Mesothelial cell of epicardium (in vitro differentiated cells): Measurements from ENCODE around the gene NLRX1. TPM values are rescaled to one million over a fixed set of nuclear protein-coding genes. Genes with fewer than 3 reads are reported as not detected.
A peak's percentile ranks its signal among the peaks of the same experiment; 100 is the strongest.

Source experiments
- DNase-seq, 2 experiments: peaks; one replicate each; pipeline ENCODE4 v3.0.0; 2021; ENCODE audit warnings: low spot score in 2 of 2; ENCODE audit not compliant: unreplicated experiment in 2 of 2
- H3K27ac Mint-ChIP-seq: 2 replicates; pipeline ENCODE4 v1.8.0; 2021; ENCODE audit warnings: mixed read lengths
- H3K27me3 Mint-ChIP-seq: 2 replicates; pipeline ENCODE4 v1.8.0; 2021; ENCODE audit warnings: low read depth, mixed read lengths
- H3K36me3 Mint-ChIP-seq: 2 replicates; pipeline ENCODE4 v1.8.0; 2021; ENCODE audit warnings: mixed read lengths
- H3K4me1 Mint-ChIP-seq: 2 replicates; pipeline ENCODE4 v1.8.0; 2021; ENCODE audit warnings: mixed read lengths
- H3K4me3 Mint-ChIP-seq: 2 replicates; pipeline ENCODE4 v1.8.0; 2021; ENCODE audit warnings: mild to moderate bottlenecking, moderate library complexity, mixed read lengths
- H3K9me3 Mint-ChIP-seq: 2 replicates; pipeline ENCODE4 v1.8.0; 2021; ENCODE audit warnings: mixed read lengths
- CTCF ChIP-seq: fragments of 200-600 bp; sonication (generic); IDR thresholded peaks from one replicate; pipeline ENCODE4 v1.5.0; 2021; ENCODE audit warnings: antibody characterized with exemption; ENCODE audit not compliant: unreplicated experiment
- total RNA-seq: library from RNA; stranded (reverse); gene quantifications from 3 replicates; pipeline ENCODE4 v1.2.1, GENCODE V29; 2021

The NLRX1 gene
- total RNA-seq, 1 donor from 2014 or later: 21.9 TPM

GRCh38 chr11:119229288-119229672, 60.8 kb downstream of the NLRX1 start:
- DNase-seq: no peak
- TF ChIP-seq CTCF: no peak
- Mint-ChIP-seq H3K36me3 (peaks cover 11% of the 10 kb centered on the region), H3K4me1 (peaks cover 6% of the 10 kb centered on the region), H3K27me3 (no peaks in the 10 kb centered on the region), H3K4me3 (no peak overlapping the region), H3K9me3 (no peaks in the 10 kb centered on the region), H3K27ac (peak overlapping the region; percentile 5)

GRCh38 chr11:119229741-119230140, 61.2 kb downstream of the NLRX1 start:
- TF ChIP-seq CTCF: no peak
- no peak overlapping the region for H3K27ac Mint-ChIP-seq
- no peak overlapping the region for H3K4me3 Mint-ChIP-seq
- peaks cover 6% of the 10 kb centered on the region for H3K4me1 Mint-ChIP-seq
- H3K36me3 Mint-ChIP-seq: peaks cover 15% of the 10 kb centered on the region
- H3K27me3 Mint-ChIP-seq: no peaks in the 10 kb centered on the region
- H3K9me3 Mint-ChIP-seq: no peaks in the 10 kb centered on the region
- DNase-seq: no peak

Other genes starting within 250 kb of the NLRX1 start
- gene BCL9L, start 242.8 kb upstream of the NLRX1 start, total RNA-seq: 88.6 to 92.4 TPM (median 91.7 TPM) in 3 replicates
- 2.2 to 3.0 TPM (median 2.7 TPM) in 3 replicates for gene UPK2, start 212.4 kb upstream of the NLRX1 start, total RNA-seq
- not detected in 3 replicates for gene FOXR1, start 197.0 kb upstream of the NLRX1 start, total RNA-seq
- 65.7 to 69.1 TPM (median 66.3 TPM) in 3 replicates for gene CENATAC, start 170.6 kb upstream of the NLRX1 start, total RNA-seq
- 1,201 to 1,234 TPM (median 1,218 TPM) in 3 replicates for gene RPS25, start 150.4 kb upstream of the NLRX1 start, total RNA-seq
- gene TRAPPC4, start 150.0 kb upstream of the NLRX1 start, total RNA-seq: 53.9 to 56.5 TPM (median 54.5 TPM) in 3 replicates
- gene SLC37A4, start 137.8 kb upstream of the NLRX1 start, total RNA-seq: 29.6 to 35.3 TPM (median 33.2 TPM) in 3 replicates
- 131 to 142 TPM (median 133 TPM) in 3 replicates for gene HYOU1, start 111.5 kb upstream of the NLRX1 start, total RNA-seq
- 32.5 to 35.2 TPM (median 32.6 TPM) in 3 replicates for gene VPS11, start 100.9 kb upstream of the NLRX1 start, total RNA-seq
- gene HMBS, start 83.8 kb upstream of the NLRX1 start, total RNA-seq: 28.0 to 29.1 TPM (median 28.1 TPM) in 3 replicates
- gene DPAGT1, start 66.9 kb upstream of the NLRX1 start, total RNA-seq: 38.2 to 47.7 TPM (median 44.9 TPM) in 3 replicates
- 8.7 to 10.5 TPM (median 10.0 TPM) in 3 replicates for gene C2CD2L, start 61.4 kb upstream of the NLRX1 start, total RNA-seq
- 32.8 to 36.7 TPM (median 34.4 TPM) in 3 replicates for gene HINFP, start 47.1 kb upstream of the NLRX1 start, total RNA-seq
- 1.9 to 2.6 TPM (median 2.0 TPM) in 3 replicates for gene ABCG4, start 19.7 kb upstream of the NLRX1 start, total RNA-seq
- gene NHERF4, start 16.8 kb downstream of the NLRX1 start, total RNA-seq: 0.42 to 0.67 TPM (median 0.66 TPM) in 3 replicates
- gene CBL, start 37.6 kb downstream of the NLRX1 start, total RNA-seq: 27.5 to 28.0 TPM (median 27.6 TPM) in 3 replicates
- gene MCAM, start 148.4 kb downstream of the NLRX1 start, total RNA-seq: 25.9 to 28.2 TPM (median 26.7 TPM) in 3 replicates
- gene RNF26, start 165.8 kb downstream of the NLRX1 start, total RNA-seq: 36.1 to 37.1 TPM (median 36.2 TPM) in 3 replicates
- gene C1QTNF5, start 172.2 kb downstream of the NLRX1 start, total RNA-seq: 24.1 to 25.0 TPM (median 24.4 TPM) in 3 replicates
- not detected in 3 replicates for gene MFRP, start 178.0 kb downstream of the NLRX1 start, total RNA-seq
- gene USP2, start 213.0 kb downstream of the NLRX1 start, total RNA-seq: 12.4 to 13.2 TPM (median 13.1 TPM) in 3 replicates